Activated CD4-positive, alpha-beta memory T cell treated with anti-CD3 and anti-CD28 coated beads, Interleukin-2, amount 10 ng/mL, durations not matched to agents 7 days and 5 days (primary cell): Measurements from ENCODE around the gene JMJD1C. TPM values are rescaled to one million over a fixed set of nuclear protein-coding genes. Genes with fewer than 3 reads are reported as not detected.

Experiments used
- CTCF ChIA-PET: fragments of 350-600 bp; sonication (Branson Sonifier 250); formaldehyde crosslinking; loops from one replicate; lab custom pipeline; 2021; ENCODE audit warnings: antibody characterized with exemption, inconsistent platforms; lab: Charles Lee
- POLR2A ChIA-PET: fragments of 350-600 bp; sonication (Branson Sonifier 250); formaldehyde crosslinking; loops from one replicate; lab custom pipeline; 2021; ENCODE audit warnings: antibody characterized with exemption; lab: Charles Lee
- DNase-seq: peaks from one replicate; pipeline ENCODE4 v3.0.0-alpha.2; 2020
- H3K27ac Mint-ChIP-seq: one replicate; pipeline ENCODE4 v1.8.0; 2021; ENCODE audit warnings: mild to moderate bottlenecking, mixed read lengths
- H3K27me3 Mint-ChIP-seq: one replicate; pipeline ENCODE4 v1.8.0; 2021; ENCODE audit warnings: mixed read lengths
- H3K36me3 Mint-ChIP-seq: one replicate; pipeline ENCODE4 v1.8.0; 2021; ENCODE audit warnings: low read depth, mixed read lengths
- H3K4me1 Mint-ChIP-seq: one replicate; pipeline ENCODE4 v1.8.0; 2021; ENCODE audit warnings: mixed read lengths
- H3K4me3 Mint-ChIP-seq: one replicate; pipeline ENCODE4 v1.8.0; 2021; ENCODE audit warnings: mild to moderate bottlenecking, mixed read lengths
- H3K9me3 Mint-ChIP-seq: one replicate; pipeline ENCODE4 v1.8.0; 2021; ENCODE audit warnings: mixed read lengths
- total RNA-seq, 2 experiments: library from RNA; stranded (reverse); gene quantifications; one replicate each; pipeline ENCODE4 v1.2.3, GENCODE V29; 2021

JMJD1C gene
- total RNA-seq, 2 experiments from 2014 or later = 65.6 to 66.8 TPM

DNA sequence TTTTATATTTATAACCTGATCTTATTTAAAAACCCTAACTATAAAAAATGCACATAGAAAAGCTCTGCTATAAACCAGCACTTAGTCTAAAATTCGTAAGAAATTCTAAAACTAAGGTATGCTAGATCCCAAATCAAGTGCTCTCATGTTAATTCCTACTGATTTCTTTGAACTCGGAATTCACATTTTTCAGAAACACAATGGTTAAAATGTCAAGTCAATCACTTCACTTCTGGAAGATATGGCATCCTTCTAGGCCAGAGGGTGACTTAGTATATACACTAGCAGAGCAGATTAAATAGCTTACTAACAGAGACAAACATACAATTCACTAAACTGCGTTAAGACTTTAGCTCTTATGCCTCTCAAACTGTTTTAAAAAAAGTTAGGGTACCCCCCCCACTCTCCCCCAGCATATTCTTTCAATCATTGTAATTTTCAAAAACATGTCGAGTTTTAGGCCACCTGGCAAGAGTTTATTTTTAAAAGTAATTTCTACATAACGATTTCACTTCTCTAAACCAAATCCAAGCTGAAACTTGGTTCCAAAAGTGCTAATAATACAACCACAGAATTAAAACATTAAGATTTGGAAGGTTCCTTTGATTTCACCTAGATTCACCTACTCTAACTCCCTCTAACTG is 203.2 kb downstream of the JMJD1C start:
- CTCF ChIA-PET = interaction anchor here (0.7 to 1.7 kb wide), 4 partner anchors 20 to 998 kb away, joined by 3 to 5 read pairs (median 3); no protein-coding TSS in a partner anchor
- Mint-ChIP-seq H3K9me3 (no peaks in the 10 kb centered on the region), H3K27ac (no peak overlapping the region)

DNA sequence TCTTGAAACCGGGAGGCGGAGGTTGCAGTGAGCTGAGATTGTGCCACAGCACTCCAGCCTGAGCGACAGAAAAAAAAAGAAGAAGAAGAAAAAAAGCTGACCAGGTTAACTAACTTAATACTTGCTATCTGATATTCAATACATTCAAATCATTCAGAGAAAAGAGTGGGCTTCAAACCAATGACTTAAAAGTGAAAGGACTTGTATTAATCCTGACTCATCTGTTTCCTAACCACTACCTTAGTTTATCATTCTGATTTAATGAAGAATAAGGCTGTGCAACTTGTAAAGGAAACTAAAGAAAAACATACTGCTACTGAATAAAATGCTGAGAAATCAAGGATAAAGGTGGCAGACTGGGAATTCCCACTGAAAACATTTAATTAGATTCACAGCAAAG is 204.3 kb downstream of the JMJD1C start:
- no peak for DNase-seq
- Mint-ChIP-seq H3K4me3 (no peak overlapping the region), H3K4me1 (peaks cover 57% of the 10 kb centered on the region), H3K36me3 (peaks cover 56% of the 10 kb centered on the region), H3K9me3 (no peaks in the 10 kb centered on the region), H3K27ac (no peak overlapping the region), H3K27me3 (no peaks in the 10 kb centered on the region)
- CTCF ChIA-PET = interaction anchor here (1.7 kb wide), 1 partner anchor 367 kb away, joined by 5 read pairs; no protein-coding TSS in a partner anchor
- POLR2A ChIA-PET = interaction anchor here (0.6 kb wide), 1 partner anchor 266 kb away, joined by 3 read pairs; no protein-coding TSS in a partner anchor

More for the DNA sequence above, 203.2 kb downstream of the JMJD1C start:
- POLR2A ChIA-PET = no interaction called here
- H3K4me3 Mint-ChIP-seq = no peak overlapping the region
- no peaks in the 10 kb centered on the region for H3K27me3 Mint-ChIP-seq
- H3K36me3 Mint-ChIP-seq = peaks cover 56% of the 10 kb centered on the region
- H3K4me1 Mint-ChIP-seq = peaks cover 51% of the 10 kb centered on the region
- DNase-seq = no peak

DNA sequence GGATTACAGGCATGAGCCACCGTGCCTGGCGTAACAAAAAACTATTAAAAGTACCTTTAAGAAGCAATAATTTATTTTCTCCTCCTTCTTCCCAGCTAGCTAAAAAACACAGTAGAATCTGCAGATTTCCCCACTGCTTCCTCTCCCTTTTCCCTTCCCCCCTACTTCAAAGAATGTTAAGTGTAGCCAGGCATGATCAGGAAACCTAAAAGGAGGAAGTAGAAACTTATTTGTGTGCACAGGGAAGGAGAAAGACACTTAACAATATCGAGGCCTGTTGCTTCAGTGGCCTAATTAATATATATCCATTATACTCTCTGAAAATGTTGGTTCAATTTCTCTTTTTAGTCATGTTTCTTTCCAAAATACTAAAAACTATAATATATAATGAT is 204.9 kb downstream of the JMJD1C start:
- H3K4me3 Mint-ChIP-seq = no peak overlapping the region
- POLR2A ChIA-PET = interaction anchor here (2.0 kb wide), 1 partner anchor 8 kb away, joined by 6 read pairs; no protein-coding TSS in a partner anchor
- H3K4me1 Mint-ChIP-seq = peaks cover 61% of the 10 kb centered on the region
- no peak for DNase-seq
- no peaks in the 10 kb centered on the region for H3K9me3 Mint-ChIP-seq
- no peaks in the 10 kb centered on the region for H3K27me3 Mint-ChIP-seq
- CTCF ChIA-PET = no interaction called here
- H3K27ac Mint-ChIP-seq = no peak overlapping the region
- peaks cover 59% of the 10 kb centered on the region for H3K36me3 Mint-ChIP-seq

DNA sequence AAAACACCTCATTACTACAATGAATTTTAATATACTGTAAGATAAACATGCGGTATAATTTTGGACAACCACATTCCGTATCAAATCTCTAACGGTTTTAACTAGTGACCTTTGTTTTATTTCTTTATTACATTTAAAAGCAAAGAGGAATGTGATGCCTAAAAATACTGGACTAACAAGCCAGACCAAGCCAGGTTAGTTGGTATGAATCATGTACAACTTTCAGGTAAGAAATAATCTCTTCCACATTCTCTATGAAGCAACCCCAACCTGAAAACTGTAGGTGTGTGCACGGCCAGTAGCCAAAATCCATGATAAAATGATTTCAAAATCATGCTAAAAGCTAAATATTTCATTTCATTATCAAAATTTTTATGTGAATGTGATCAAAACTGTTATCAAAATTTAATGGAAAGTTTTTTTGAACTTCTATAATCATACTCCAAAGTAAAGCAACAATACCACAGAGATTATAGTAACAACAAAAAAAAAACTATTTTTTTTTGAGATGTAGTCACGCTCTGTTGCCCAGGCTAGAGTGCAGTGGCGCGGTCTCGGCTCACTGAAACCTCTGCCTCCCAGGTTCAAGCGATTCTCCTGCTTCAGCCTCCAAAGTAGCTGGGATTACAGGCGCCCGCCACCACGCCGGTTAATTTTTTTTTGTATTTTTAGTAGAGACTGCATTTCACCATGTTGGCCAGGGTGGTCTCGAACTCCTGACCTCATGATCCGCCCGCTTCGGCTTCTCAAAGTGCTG is 205.5 kb downstream of the JMJD1C start:
- CTCF ChIA-PET = no interaction called here
- Mint-ChIP-seq H3K27me3 (no peaks in the 10 kb centered on the region), H3K27ac (no peak overlapping the region), H3K4me3 (no peak overlapping the region), H3K36me3 (peaks cover 61% of the 10 kb centered on the region), H3K9me3 (no peaks in the 10 kb centered on the region), H3K4me1 (peaks cover 62% of the 10 kb centered on the region)
- POLR2A ChIA-PET = interaction anchor here (2.0 kb wide), 1 partner anchor 9 kb away, joined by 6 read pairs; no protein-coding TSS in a partner anchor
- DNase-seq = no peak

DNA sequence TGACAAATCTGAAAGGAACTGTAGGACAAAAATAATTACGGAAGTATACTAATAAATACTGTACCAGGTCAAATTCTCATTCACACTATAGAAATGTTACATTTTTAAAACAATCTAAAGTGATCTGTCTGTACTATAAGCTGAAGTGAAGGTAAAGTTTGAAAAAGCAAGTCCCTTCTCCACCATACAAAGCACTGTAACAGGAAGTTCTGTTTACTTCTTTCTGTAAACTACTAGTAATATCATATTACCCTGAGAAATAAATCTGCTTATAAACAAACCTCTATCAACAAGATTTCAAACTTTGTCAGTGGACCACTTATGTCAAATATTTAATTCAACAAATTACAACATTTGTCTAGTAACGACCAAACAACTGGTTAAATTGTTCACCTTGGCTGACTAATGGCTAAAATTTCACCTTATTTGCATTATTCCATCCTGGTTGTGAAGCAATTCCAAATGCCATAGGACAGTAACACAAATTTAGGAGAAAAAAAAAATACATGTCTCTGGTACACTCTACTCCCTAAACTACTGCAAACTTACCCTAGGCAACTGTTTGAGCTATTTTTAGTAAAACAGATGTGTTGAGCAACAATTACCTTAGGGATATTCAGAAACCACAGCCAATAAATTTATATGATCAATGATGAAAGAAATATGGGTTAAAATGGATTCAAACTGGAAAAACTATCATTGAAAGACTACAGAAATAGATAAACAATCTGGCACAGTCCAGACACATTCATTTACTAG is 206.7 kb downstream of the JMJD1C start:
- H3K9me3 Mint-ChIP-seq = no peaks in the 10 kb centered on the region
- ChIA-PET POLR2A (interaction anchor here (0.5 to 2.0 kb wide), 2 partner anchors 10 to 22 kb away, joined by 3 to 6 read pairs; no protein-coding TSS in a partner anchor), CTCF (no interaction called here)
- no peaks in the 10 kb centered on the region for H3K27me3 Mint-ChIP-seq
- H3K4me3 Mint-ChIP-seq = no peak overlapping the region
- no peak overlapping the region for H3K27ac Mint-ChIP-seq
- H3K36me3 Mint-ChIP-seq = peaks cover 64% of the 10 kb centered on the region
- DNase-seq = no peak
- H3K4me1 Mint-ChIP-seq = peaks cover 63% of the 10 kb centered on the region

GRCh38 chr10:63257778-63258177 is 208.0 kb downstream of the JMJD1C start:
- no peak overlapping the region for H3K4me3 Mint-ChIP-seq
- POLR2A ChIA-PET = interaction anchor here (1.1 to 1.5 kb wide), 3 partner anchors 10 to 14 kb away, joined by 3 to 10 read pairs (median 4); no protein-coding TSS in a partner anchor
- H3K27me3 Mint-ChIP-seq = no peaks in the 10 kb centered on the region
- DNase-seq = no peak
- no peaks in the 10 kb centered on the region for H3K9me3 Mint-ChIP-seq
- CTCF ChIA-PET = no interaction called here
- H3K36me3 Mint-ChIP-seq = peaks cover 61% of the 10 kb centered on the region
- H3K27ac Mint-ChIP-seq = no peak overlapping the region
- H3K4me1 Mint-ChIP-seq = peaks cover 61% of the 10 kb centered on the region

DNA sequence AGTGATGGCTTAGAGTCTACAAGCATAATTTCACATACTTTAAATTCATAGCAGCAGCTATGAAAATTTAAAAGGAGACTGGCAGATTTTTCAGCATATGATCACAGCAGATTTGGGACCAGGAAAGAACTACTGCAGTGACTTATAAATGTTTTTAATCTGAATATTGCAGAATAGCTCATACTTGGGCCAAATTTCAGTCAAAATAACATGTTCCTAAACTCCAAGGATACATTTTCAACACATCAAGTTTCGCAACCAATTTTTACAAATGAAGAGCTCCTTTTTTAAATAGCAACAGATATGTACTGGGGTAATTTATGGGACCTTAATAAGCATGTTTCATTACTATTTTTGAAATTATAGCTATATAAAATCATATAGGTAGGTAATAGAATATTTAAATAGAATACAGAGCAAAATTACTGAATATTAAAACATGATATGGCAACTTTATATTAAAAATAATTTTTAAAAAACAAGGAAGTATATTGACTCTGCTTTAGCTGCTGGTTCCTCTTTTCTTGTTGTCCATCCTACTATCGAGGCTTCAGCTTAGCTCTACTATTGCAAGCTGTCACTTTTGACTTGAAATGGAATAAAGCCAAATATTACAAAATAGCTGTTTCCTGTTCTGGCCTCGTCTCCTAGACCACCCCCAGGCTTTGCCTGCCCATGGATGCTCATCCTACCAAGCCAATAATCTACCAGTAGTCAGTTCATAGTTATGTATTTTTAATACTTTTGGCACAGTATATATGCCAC is 209.6 kb downstream of the JMJD1C start:
- peaks cover 53% of the 10 kb centered on the region for H3K36me3 Mint-ChIP-seq
- no peaks in the 10 kb centered on the region for H3K27me3 Mint-ChIP-seq
- no peak for DNase-seq
- CTCF ChIA-PET = interaction anchor here (0.6 to 1.5 kb wide), 3 partner anchors 12 to 22 kb away, joined by 3 to 10 read pairs (median 4); no protein-coding TSS in a partner anchor
- H3K27ac Mint-ChIP-seq = no peak overlapping the region
- peaks cover 51% of the 10 kb centered on the region for H3K4me1 Mint-ChIP-seq
- no peak overlapping the region for H3K4me3 Mint-ChIP-seq
- POLR2A ChIA-PET = interaction anchor here (1.1 to 2.5 kb wide), 3 partner anchors 10 to 13 kb away, joined by 3 to 17 read pairs (median 12); no protein-coding TSS in a partner anchor
- no peaks in the 10 kb centered on the region for H3K9me3 Mint-ChIP-seq

GRCh38 chr10:63255316-63255715 is 210.5 kb downstream of the JMJD1C start:
- H3K27ac Mint-ChIP-seq = no peak overlapping the region
- CTCF ChIA-PET = interaction anchor here (0.6 to 1.5 kb wide), 3 partner anchors 13 to 85 kb away, joined by 3 to 10 read pairs (median 3); no protein-coding TSS in a partner anchor
- no peak for DNase-seq
- peaks cover 47% of the 10 kb centered on the region for H3K4me1 Mint-ChIP-seq
- H3K4me3 Mint-ChIP-seq = no peak overlapping the region
- POLR2A ChIA-PET = interaction anchor here (2.2 to 2.5 kb wide), 2 partner anchors 11 to 14 kb away, joined by 12 to 17 read pairs; no protein-coding TSS in a partner anchor
- no peaks in the 10 kb centered on the region for H3K27me3 Mint-ChIP-seq
- H3K9me3 Mint-ChIP-seq = no peaks in the 10 kb centered on the region
- peaks cover 50% of the 10 kb centered on the region for H3K36me3 Mint-ChIP-seq

- CTCF ChIA-PET = no interaction called here
- peaks cover 41% of the 10 kb centered on the region for H3K36me3 Mint-ChIP-seq
- H3K27ac Mint-ChIP-seq = no peak overlapping the region
These were observed 212.7 kb downstream of the JMJD1C start for GRCh38 chr10:63253040-63253439.

GRCh38 chr10:63252095-63252762 is 213.5 kb downstream of the JMJD1C start:
- Mint-ChIP-seq H3K36me3 (peaks cover 38% of the 10 kb centered on the region), H3K27ac (no peak overlapping the region), H3K9me3 (no peaks in the 10 kb centered on the region), H3K27me3 (no peaks in the 10 kb centered on the region), H3K4me3 (no peak overlapping the region), H3K4me1 (peaks cover 20% of the 10 kb centered on the region)
- POLR2A ChIA-PET = no interaction called here
- no peak for DNase-seq
- CTCF ChIA-PET = no interaction called here

More at GRCh38 chr10:63253040-63253439, 212.7 kb downstream of the JMJD1C start:
- POLR2A ChIA-PET = interaction anchor here (1.0 kb wide), 1 partner anchor 11 kb away, joined by 3 read pairs; no protein-coding TSS in a partner anchor
- peaks cover 25% of the 10 kb centered on the region for H3K4me1 Mint-ChIP-seq
- H3K27me3 Mint-ChIP-seq = no peaks in the 10 kb centered on the region
- no peaks in the 10 kb centered on the region for H3K9me3 Mint-ChIP-seq
- H3K4me3 Mint-ChIP-seq = no peak overlapping the region
- no peak for DNase-seq

GRCh38 chr10:63250032-63250431 is 215.7 kb downstream of the JMJD1C start:
- H3K36me3 Mint-ChIP-seq = peaks cover 45% of the 10 kb centered on the region
- H3K27me3 Mint-ChIP-seq = no peaks in the 10 kb centered on the region
- POLR2A ChIA-PET = no interaction called here

More at GRCh38 chr10:63250032-63250431, 215.7 kb downstream of the JMJD1C start:
- DNase-seq = no peak
- no peak overlapping the region for H3K27ac Mint-ChIP-seq
- H3K4me1 Mint-ChIP-seq = peaks cover 22% of the 10 kb centered on the region
- peaks cover 8% of the 10 kb centered on the region for H3K9me3 Mint-ChIP-seq
- no peak overlapping the region for H3K4me3 Mint-ChIP-seq
- CTCF ChIA-PET = no interaction called here
